ENCODE data around the gene LCP2.

The LCP2 gene

GRCh38 chr5:170316937-170317336 is 19.4 kb upstream of the LCP2 start:
- no peaks in the 10 kb centered on the region for H3K9me3 ChIP-seq (ENCODE audit: control insufficient read depth, low read length)
- no peak overlapping the region for H2BK15ac ChIP-seq (ENCODE audit: low read depth, poor library complexity, severe bottlenecking)
- no peak overlapping the region for H3K27ac ChIP-seq (ENCODE audit: low read length, poor library complexity, severe bottlenecking)
- H3K18ac ChIP-seq (ENCODE audit: low read depth in 1 of 2, low read length in 2 of 2): no peak overlapping the region
- no peak overlapping the region for H3K4me3 ChIP-seq (ENCODE audit: insufficient read depth in 1 of 2, low read depth in 1 of 2, low read length in 2 of 2)
- H4K8ac ChIP-seq (ENCODE audit: low read length): no peak overlapping the region
- H2AFZ ChIP-seq (ENCODE audit: low read depth, low read length): no peak overlapping the region
- H3K27me3 ChIP-seq (ENCODE audit: control insufficient read depth in 1 of 2, insufficient read depth in 1 of 2, low read length in 2 of 2): peaks cover 16 to 23% of the 10 kb centered on the region in 2 experiments
- H4K91ac ChIP-seq (ENCODE audit: low read length): no peak overlapping the region
- no peak overlapping the region for H3K9ac ChIP-seq (ENCODE audit: low read length)
- no peak overlapping the region for H3K14ac ChIP-seq (ENCODE audit: low read length in 2 of 2)
- no peaks in the 10 kb centered on the region for H3K36me3 ChIP-seq (ENCODE audit: control insufficient read depth in 1 of 2, insufficient read depth in 2 of 2, low read depth in 1 of 2, low read length in 2 of 2)
- no peaks in the 10 kb centered on the region for H3K79me1 ChIP-seq (replicated peaks; ENCODE audit: low read length, poor library complexity, severe bottlenecking)
- DNase-seq: no peak
- no peak overlapping the region for H3K4me2 ChIP-seq (ENCODE audit: low read length, poor library complexity, severe bottlenecking)
- whole genome bisulfite sequencing: 92% methylated on average over 4 of the region's 4 CpGs
- H3K4ac ChIP-seq (ENCODE audit: low read depth in 1 of 2, low read length in 2 of 2): no peak overlapping the region
- H3K23ac ChIP-seq (ENCODE audit: low read length in 2 of 2): no peak overlapping the region
- H2AK5ac ChIP-seq (ENCODE audit: low read length, severe bottlenecking): no peak overlapping the region
- no peak overlapping the region for H2BK5ac ChIP-seq (ENCODE audit: low read depth, low read length, poor library complexity, severe bottlenecking)
- no peaks in the 10 kb centered on the region for H3K4me1 ChIP-seq (ENCODE audit: control insufficient read depth, insufficient read depth, low read depth, low read length)
- no peak overlapping the region for H2BK12ac ChIP-seq (ENCODE audit: low read length in 2 of 2)
- H2BK120ac ChIP-seq (ENCODE audit: low read depth, low read length): no peak overlapping the region

GRCh38 chr5:170315154-170315553 is 17.6 kb upstream of the LCP2 start:
- H3K4me3 ChIP-seq (ENCODE audit: insufficient read depth in 1 of 2, low read depth in 1 of 2, low read length in 2 of 2): no peak overlapping the region
- H3K4me2 ChIP-seq (ENCODE audit: low read length, poor library complexity, severe bottlenecking): no peak overlapping the region
- no peaks in the 10 kb centered on the region for H3K4me1 ChIP-seq (ENCODE audit: control insufficient read depth, insufficient read depth, low read depth, low read length)
- no peak overlapping the region for H3K4ac ChIP-seq (ENCODE audit: low read depth in 1 of 2, low read length in 2 of 2)
- DNase-seq: peak; percentile 12
- H3K18ac ChIP-seq (ENCODE audit: low read depth in 1 of 2, low read length in 2 of 2): no peak overlapping the region
- H3K27me3 ChIP-seq (ENCODE audit: control insufficient read depth in 1 of 2, insufficient read depth in 1 of 2, low read length in 2 of 2): peaks cover 18 to 39% of the 10 kb centered on the region in 2 experiments
- no peak overlapping the region for H2BK120ac ChIP-seq (ENCODE audit: low read depth, low read length)
- no peak overlapping the region for H2AK5ac ChIP-seq (ENCODE audit: low read length, severe bottlenecking)
- no peak overlapping the region for H3K14ac ChIP-seq (ENCODE audit: low read length in 2 of 2)
- no peak overlapping the region for H4K8ac ChIP-seq (ENCODE audit: low read length)
- H3K36me3 ChIP-seq (ENCODE audit: control insufficient read depth in 1 of 2, insufficient read depth in 2 of 2, low read depth in 1 of 2, low read length in 2 of 2): no peaks in the 10 kb centered on the region
- H2AFZ ChIP-seq (ENCODE audit: low read depth, low read length): no peak overlapping the region
- no peak overlapping the region for H4K91ac ChIP-seq (ENCODE audit: low read length)
- 53% methylated on average over 4 of the region's 5 CpGs for WGBS
- no peaks in the 10 kb centered on the region for H3K79me1 ChIP-seq (replicated peaks; ENCODE audit: low read length, poor library complexity, severe bottlenecking)
- H2BK5ac ChIP-seq (ENCODE audit: low read depth, low read length, poor library complexity, severe bottlenecking): no peak overlapping the region
- no peak overlapping the region for H3K23ac ChIP-seq (ENCODE audit: low read length in 2 of 2)
- no peak overlapping the region for H2BK15ac ChIP-seq (ENCODE audit: low read depth, poor library complexity, severe bottlenecking)
- no peaks in the 10 kb centered on the region for H3K9me3 ChIP-seq (ENCODE audit: control insufficient read depth, low read length)
- no peak overlapping the region for H2BK12ac ChIP-seq (ENCODE audit: low read length in 2 of 2)
- no peak overlapping the region for H3K27ac ChIP-seq (ENCODE audit: low read length, poor library complexity, severe bottlenecking)
- H3K9ac ChIP-seq (ENCODE audit: low read length): peak overlapping the region; percentile 10

GRCh38 chr5:170314541-170315095 is 17.0 kb upstream of the LCP2 start:
- Histone ChIP-seq H3K9me3 (ENCODE audit: control insufficient read depth, low read length) (no peaks in the 10 kb centered on the region), H3K4me1 (ENCODE audit: control insufficient read depth, insufficient read depth, low read depth, low read length) (no peaks in the 10 kb centered on the region), H2AK5ac (ENCODE audit: low read length, severe bottlenecking) (no peak overlapping the region), H3K79me1 (replicated peaks; ENCODE audit: low read length, poor library complexity, severe bottlenecking) (no peaks in the 10 kb centered on the region), H4K91ac (ENCODE audit: low read length) (no peak overlapping the region), H3K36me3 (ENCODE audit: control insufficient read depth in 1 of 2, insufficient read depth in 2 of 2, low read depth in 1 of 2, low read length in 2 of 2) (no peaks in the 10 kb centered on the region), H3K18ac (ENCODE audit: low read depth in 1 of 2, low read length in 2 of 2) (no peak overlapping the region), H2AFZ (ENCODE audit: low read depth, low read length) (no peak overlapping the region), H2BK5ac (ENCODE audit: low read depth, low read length, poor library complexity, severe bottlenecking) (no peak overlapping the region), H3K4ac (ENCODE audit: low read depth in 1 of 2, low read length in 2 of 2) (no peak overlapping the region), H3K4me2 (ENCODE audit: low read length, poor library complexity, severe bottlenecking) (no peak overlapping the region), H3K27ac (ENCODE audit: low read length, poor library complexity, severe bottlenecking) (no peak overlapping the region), H3K4me3 (ENCODE audit: insufficient read depth in 1 of 2, low read depth in 1 of 2, low read length in 2 of 2) (no peak overlapping the region), H2BK15ac (ENCODE audit: low read depth, poor library complexity, severe bottlenecking) (no peak overlapping the region), H3K9ac (ENCODE audit: low read length) (peak overlapping the region; percentile 10), H3K14ac (ENCODE audit: low read length in 2 of 2) (no peak overlapping the region), H3K27me3 (ENCODE audit: control insufficient read depth in 1 of 2, insufficient read depth in 1 of 2, low read length in 2 of 2) (peaks cover 17 to 39% of the 10 kb centered on the region in 2 experiments), H2BK120ac (ENCODE audit: low read depth, low read length) (no peak overlapping the region), H3K23ac (ENCODE audit: low read length in 2 of 2) (no peak overlapping the region), H2BK12ac (ENCODE audit: low read length in 2 of 2) (no peak overlapping the region), H4K8ac (ENCODE audit: low read length) (no peak overlapping the region)
- 87% methylated on average over 2 of the region's 2 CpGs for WGBS
- DNase-seq: no peak

GRCh38 chr5:170313816-170314215 is 16.2 kb upstream of the LCP2 start:
- Histone ChIP-seq H3K9ac (ENCODE audit: low read length) (no peak overlapping the region), H2BK120ac (ENCODE audit: low read depth, low read length) (no peak overlapping the region), H3K27ac (ENCODE audit: low read length, poor library complexity, severe bottlenecking) (no peak overlapping the region), H2BK15ac (ENCODE audit: low read depth, poor library complexity, severe bottlenecking) (no peak overlapping the region), H2BK12ac (ENCODE audit: low read length in 2 of 2) (no peak overlapping the region), H3K14ac (ENCODE audit: low read length in 2 of 2) (no peak overlapping the region), H3K4me1 (ENCODE audit: control insufficient read depth, insufficient read depth, low read depth, low read length) (no peaks in the 10 kb centered on the region), H3K4me3 (ENCODE audit: insufficient read depth in 1 of 2, low read depth in 1 of 2, low read length in 2 of 2) (no peak overlapping the region), H3K4me2 (ENCODE audit: low read length, poor library complexity, severe bottlenecking) (no peak overlapping the region), H2AFZ (ENCODE audit: low read depth, low read length) (no peak overlapping the region), H3K27me3 (ENCODE audit: control insufficient read depth in 1 of 2, insufficient read depth in 1 of 2, low read length in 2 of 2) (peaks cover 10 to 34% of the 10 kb centered on the region in 2 experiments), H3K9me3 (ENCODE audit: control insufficient read depth, low read length) (no peaks in the 10 kb centered on the region), H4K91ac (ENCODE audit: low read length) (no peak overlapping the region), H3K18ac (ENCODE audit: low read depth in 1 of 2, low read length in 2 of 2) (no peak overlapping the region), H3K4ac (ENCODE audit: low read depth in 1 of 2, low read length in 2 of 2) (no peak overlapping the region), H3K23ac (ENCODE audit: low read length in 2 of 2) (no peak overlapping the region), H2AK5ac (ENCODE audit: low read length, severe bottlenecking) (no peak overlapping the region), H3K79me1 (replicated peaks; ENCODE audit: low read length, poor library complexity, severe bottlenecking) (no peaks in the 10 kb centered on the region), H2BK5ac (ENCODE audit: low read depth, low read length, poor library complexity, severe bottlenecking) (no peak overlapping the region), H4K8ac (ENCODE audit: low read length) (no peak overlapping the region), H3K36me3 (ENCODE audit: control insufficient read depth in 1 of 2, insufficient read depth in 2 of 2, low read depth in 1 of 2, low read length in 2 of 2) (no peaks in the 10 kb centered on the region)
- no peak for DNase-seq
- WGBS: 100% methylated on average over 1 of the region's 2 CpGs

All from mesenchymal stem cell (in vitro differentiated cells and primary cell).